ENCODE results near the gene ARID2.

The ARID2 gene

DNA sequence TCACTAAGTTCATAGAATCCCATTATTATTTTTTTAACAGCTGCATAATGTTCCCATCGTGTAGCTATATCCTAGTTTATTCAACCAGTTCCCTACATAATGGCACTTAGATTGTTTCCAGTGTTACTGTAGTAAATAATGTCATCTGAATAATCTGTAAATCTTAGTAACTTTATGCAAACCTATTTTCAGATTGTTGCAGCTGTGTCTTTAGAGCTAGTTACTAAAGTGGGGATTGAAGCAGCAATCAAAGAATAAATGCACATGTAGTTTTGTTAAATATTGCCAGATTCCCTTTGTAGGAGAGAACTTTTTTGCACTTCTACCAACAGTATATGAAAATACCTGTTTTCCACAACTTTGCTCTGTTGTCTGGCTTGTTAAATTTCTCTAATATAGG is 13.1 kb downstream of the ARID2 start (continued):
- TF ChIP-seq ZNF626 (tag by site-specific recombination; IDR thresholded peaks at IDR 0.05) (peak; percentile 52; the same call in 1 of the 2 replicates), SETDB1 (IDR thresholded peaks at IDR 0.05; ENCODE audit: insufficient read length, low read length) (peak; percentile 68), TRIM28 (IDR thresholded peaks at IDR 0.05; ENCODE audit: borderline replicate concordance, low read length) (no peak), PRDM1 (tag by site-specific recombination; IDR thresholded peaks at IDR 0.05) (no peak), ZNF223 (tag by site-specific recombination; IDR thresholded peaks at IDR 0.05) (no peak), ZNF660 (tag by site-specific recombination; IDR thresholded peaks at IDR 0.05) (no peak), KLF16 (tag by site-specific recombination; IDR thresholded peaks at IDR 0.05) (no peak), MZF1 (tag by site-specific recombination; IDR thresholded peaks at IDR 0.05; ENCODE audit: borderline replicate concordance) (peak; percentile 63; the same call in 1 of the 2 replicates)

DNA sequence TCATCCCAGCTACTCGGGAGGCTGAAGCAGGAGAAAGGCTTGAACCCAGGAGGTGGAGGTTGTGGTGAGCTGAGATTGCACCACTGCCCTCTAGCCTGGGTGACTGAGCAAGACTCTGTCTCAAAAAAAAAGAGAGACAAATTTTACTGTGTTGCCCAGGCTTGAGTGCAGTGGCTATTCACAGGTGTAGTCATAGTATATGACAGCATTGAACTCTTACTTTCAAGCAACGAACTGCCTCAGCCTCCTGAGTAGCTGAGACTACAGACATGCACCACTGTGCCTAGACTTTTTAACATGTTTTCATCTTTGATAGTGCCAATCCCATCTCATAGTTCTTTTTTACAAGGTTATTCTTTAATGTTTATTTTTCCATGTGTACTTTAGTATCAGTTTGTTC is 13.7 kb downstream of the ARID2 start:
- no peaks in the 10 kb centered on the region; the same call in 1 of the 2 replicates for H3K9me3 ChIP-seq (ENCODE audit: control insufficient read depth, insufficient read depth, low read depth, low read length)
- TF ChIP-seq ZNF549 (tag by site-specific recombination; IDR thresholded peaks at IDR 0.05) = no peak
- TF ChIP-seq ZNF221 (tag by site-specific recombination; IDR thresholded peaks at IDR 0.05; ENCODE audit: borderline replicate concordance) = no peak
- TF ChIP-seq ZNF501 (tag by site-specific recombination; IDR thresholded peaks at IDR 0.05) = no peak
- no peak for TF ChIP-seq ZNF777 (tag by site-specific recombination; IDR thresholded peaks at IDR 0.05; ENCODE audit: borderline replicate concordance)
- no peak for TF ChIP-seq ZNF48 (tag by site-specific recombination; IDR thresholded peaks at IDR 0.05)
- TF ChIP-seq KLF8 (tag by site-specific recombination; IDR thresholded peaks at IDR 0.05) = no peak
- no peak for TF ChIP-seq ZNF768 (tag by site-specific recombination; IDR thresholded peaks at IDR 0.05)
- no peak for TF ChIP-seq SP7 (tag by site-specific recombination; IDR thresholded peaks at IDR 0.05)
- no peak for TF ChIP-seq ZNF76 (tag by site-specific recombination; IDR thresholded peaks at IDR 0.05; ENCODE audit: borderline replicate concordance, low read depth)
- no peak for TF ChIP-seq HOXC10 (CRISPR knock-in tag; IDR thresholded peaks at IDR 0.05)
- TF ChIP-seq ZNF585B (tag by site-specific recombination; IDR thresholded peaks at IDR 0.05) = no peak
- ChIA-PET POLR2A (interaction anchor here (1.5 kb wide), 1 partner anchor 14 kb away, joined by 3 read pairs; the partner anchor contains the start of gene ARID2), CTCF (interaction anchor here (0.6 to 2.0 kb wide), 3 partner anchors 20 to 1639 kb away, joined by 3 to 17 read pairs (median 4); no protein-coding TSS in a partner anchor)
- no peak overlapping the region for H3K27ac ChIP-seq (ENCODE audit: extremely low read depth, low read depth, low read length)
- no peak overlapping the region for H3K4me3 ChIP-seq (ENCODE audit: low read depth, low read length)
- H3K4me1 ChIP-seq (ENCODE audit: control insufficient read depth, insufficient read depth, low read length) = no peaks in the 10 kb centered on the region
- peaks cover 10 to 23% of the 10 kb centered on the region in 2 experiments; a peak in 2 of 3 replicates for H3K36me3 ChIP-seq (ENCODE audit: control insufficient read depth in 2 of 2, insufficient read depth in 1 of 2, low read length in 2 of 2)

DNA sequence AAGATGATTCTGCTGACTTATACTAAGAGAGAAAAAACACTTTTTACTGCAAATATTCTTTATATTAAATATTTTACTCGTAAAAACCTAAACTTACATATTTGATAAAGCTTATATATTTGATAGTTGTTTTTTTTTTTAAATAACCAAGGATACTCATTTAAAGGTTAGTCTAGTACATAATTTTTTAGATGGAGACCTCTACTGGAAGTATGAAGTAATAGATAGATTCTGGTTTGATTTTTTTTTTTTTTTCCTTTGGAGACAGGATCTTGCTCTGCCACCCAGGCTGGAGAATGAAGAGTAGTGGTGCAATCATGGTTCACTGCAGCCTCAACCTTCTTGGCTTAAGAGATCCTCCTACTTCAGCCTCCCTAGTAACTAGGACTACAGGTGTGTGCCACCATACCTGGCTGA is 16.4 kb downstream of the ARID2 start:
- no peak overlapping the region for H3K4me3 ChIP-seq (ENCODE audit: low read depth, low read length)
- H3K4me1 ChIP-seq (ENCODE audit: control insufficient read depth, insufficient read depth, low read length) = no peaks in the 10 kb centered on the region
- ChIA-PET CTCF (interaction anchor here (0.6 to 1.3 kb wide), 8 partner anchors 17 to 1844 kb away, joined by 3 to 5 read pairs (median 4); no protein-coding TSS in a partner anchor), POLR2A (no interaction called here)
- TF ChIP-seq, protein P1, sequence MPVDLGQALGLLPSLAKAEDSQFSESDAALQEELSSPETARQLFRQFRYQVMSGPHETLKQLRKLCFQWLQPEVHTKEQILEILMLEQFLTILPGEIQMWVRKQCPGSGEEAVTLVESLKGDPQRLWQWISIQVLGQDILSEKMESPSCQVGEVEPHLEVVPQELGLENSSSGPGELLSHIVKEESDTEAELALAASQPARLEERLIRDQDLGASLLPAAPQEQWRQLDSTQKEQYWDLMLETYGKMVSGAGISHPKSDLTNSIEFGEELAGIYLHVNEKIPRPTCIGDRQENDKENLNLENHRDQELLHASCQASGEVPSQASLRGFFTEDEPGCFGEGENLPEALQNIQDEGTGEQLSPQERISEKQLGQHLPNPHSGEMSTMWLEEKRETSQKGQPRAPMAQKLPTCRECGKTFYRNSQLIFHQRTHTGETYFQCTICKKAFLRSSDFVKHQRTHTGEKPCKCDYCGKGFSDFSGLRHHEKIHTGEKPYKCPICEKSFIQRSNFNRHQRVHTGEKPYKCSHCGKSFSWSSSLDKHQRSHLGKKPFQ (tag by site-specific recombination; IDR thresholded peaks at IDR 0.05) = no peak
- no peak for TF ChIP-seq ZNF350 (tag by site-specific recombination; IDR thresholded peaks at IDR 0.05)
- peak; percentile 44 for TF ChIP-seq ZNF654 (tag by site-specific recombination; IDR thresholded peaks at IDR 0.05; ENCODE audit: low read depth)
- no peak for TF ChIP-seq ZBTB20 (tag by site-specific recombination; IDR thresholded peaks at IDR 0.05)
- peak; percentile 89 for TF ChIP-seq ZNF664 (tag by site-specific recombination; IDR thresholded peaks at IDR 0.05)
- TF ChIP-seq ZNF157 (tag by site-specific recombination; IDR thresholded peaks at IDR 0.05) = no peak
- TF ChIP-seq TCF7L2 (IDR thresholded peaks at IDR 0.05; ENCODE audit: borderline replicate concordance, low read depth, low read length) = no peak
- no peak for TF ChIP-seq ZNF521 (tag by site-specific recombination; IDR thresholded peaks at IDR 0.05)
- TF ChIP-seq WT1 (tag by site-specific recombination; IDR thresholded peaks at IDR 0.05) = no peak
- no peak for TF ChIP-seq SP7 (tag by site-specific recombination; IDR thresholded peaks at IDR 0.05)
- no peak overlapping the region for H3K27ac ChIP-seq (ENCODE audit: extremely low read depth, low read depth, low read length)
- H3K36me3 ChIP-seq (ENCODE audit: control insufficient read depth in 2 of 2, insufficient read depth in 1 of 2, low read length in 2 of 2) = peaks cover 4 to 19% of the 10 kb centered on the region in 2 experiments; a peak in 2 of 3 replicates
- H3K9me3 ChIP-seq (ENCODE audit: control insufficient read depth, insufficient read depth, low read depth, low read length) = no peaks in the 10 kb centered on the region; the same call in 1 of the 2 replicates

Data from HEK293 (cell line).